ENCODE results near the gene RRP12. TPM values are rescaled to one million over a fixed set of nuclear protein-coding genes. Genes with fewer than 3 reads are reported as not detected.

RRP12 gene
- total RNA-seq, 6 experiments from 2014 or later: 37.3 to 46.6 (median 42.2) TPM

GRCh38 chr10:97366572-97366971 is 34.6 kb downstream of the RRP12 start:
- no peak for DNase-seq
- H3K27me3 Mint-ChIP-seq (ENCODE audit: insufficient read depth): no peaks in the 10 kb centered on the region; the same call in none of the 2 replicates
- no peaks in the 10 kb centered on the region for H3K4me1 Mint-ChIP-seq (ENCODE audit: low read depth)
- no peak overlapping the region for H3K4me3 Mint-ChIP-seq
- TF ChIP-seq CTCF (IDR thresholded peaks at IDR 0.05): no peak
- no peak overlapping the region for H3K27ac Mint-ChIP-seq
- H3K36me3 Mint-ChIP-seq (ENCODE audit: low read depth): peaks cover 26% of the 10 kb centered on the region
- H3K9me3 Mint-ChIP-seq: no peaks in the 10 kb centered on the region

GRCh38 chr10:97365761-97366351 is 35.3 kb downstream of the RRP12 start:
- no peak for DNase-seq
- Mint-ChIP-seq H3K4me1 (ENCODE audit: low read depth) (no peaks in the 10 kb centered on the region), H3K9me3 (no peaks in the 10 kb centered on the region), H3K4me3 (no peak overlapping the region), H3K36me3 (ENCODE audit: low read depth) (peaks cover 26% of the 10 kb centered on the region), H3K27me3 (ENCODE audit: insufficient read depth) (no peaks in the 10 kb centered on the region; the same call in none of the 2 replicates), H3K27ac (no peak overlapping the region)
- TF ChIP-seq CTCF (IDR thresholded peaks at IDR 0.05): no peak

GRCh38 chr10:97363071-97363470 is 38.1 kb downstream of the RRP12 start:
- no peak overlapping the region for H3K4me3 Mint-ChIP-seq
- no peak overlapping the region for H3K27ac Mint-ChIP-seq
- peaks cover 23% of the 10 kb centered on the region; the same call in 1 of the 2 replicates for H3K36me3 Mint-ChIP-seq (ENCODE audit: low read depth)
- no peak for DNase-seq
- H3K9me3 Mint-ChIP-seq: no peaks in the 10 kb centered on the region
- H3K27me3 Mint-ChIP-seq (ENCODE audit: insufficient read depth): no peaks in the 10 kb centered on the region; the same call in none of the 2 replicates
- no peak for TF ChIP-seq CTCF (IDR thresholded peaks at IDR 0.05)
- no peaks in the 10 kb centered on the region for H3K4me1 Mint-ChIP-seq (ENCODE audit: low read depth)

- Mint-ChIP-seq H3K9me3 (no peaks in the 10 kb centered on the region), H3K27ac (no peak overlapping the region), H3K4me3 (no peak overlapping the region), H3K36me3 (ENCODE audit: low read depth) (peaks cover 23% of the 10 kb centered on the region; the same call in 1 of the 2 replicates), H3K27me3 (ENCODE audit: insufficient read depth) (no peaks in the 10 kb centered on the region; the same call in none of the 2 replicates), H3K4me1 (ENCODE audit: low read depth) (no peaks in the 10 kb centered on the region)
- no peak for TF ChIP-seq CTCF (IDR thresholded peaks at IDR 0.05)
- DNase-seq: no peak
Measured at GRCh38 chr10:97362310-97363033, 38.7 kb downstream of the RRP12 start.

- H3K9me3 Mint-ChIP-seq: no peaks in the 10 kb centered on the region
- H3K36me3 Mint-ChIP-seq (ENCODE audit: low read depth): peaks cover 27% of the 10 kb centered on the region
- TF ChIP-seq CTCF (IDR thresholded peaks at IDR 0.05): no peak
- H3K27ac Mint-ChIP-seq: no peak overlapping the region
- H3K4me3 Mint-ChIP-seq: no peak overlapping the region
- no peak for DNase-seq
- no peaks in the 10 kb centered on the region for H3K4me1 Mint-ChIP-seq (ENCODE audit: low read depth)
- no peaks in the 10 kb centered on the region; the same call in none of the 2 replicates for H3K27me3 Mint-ChIP-seq (ENCODE audit: insufficient read depth)
Measured at GRCh38 chr10:97361537-97361901, 39.6 kb downstream of the RRP12 start.

Data from HFFc6 (cell line).